Natural killer cell (primary cell): Measurements from ENCODE around the gene SDF2L1. TPM values are rescaled to one million over a fixed set of nuclear protein-coding genes. Genes with fewer than 3 reads are reported as not detected.
"Not testable (repeated sequence)": the region's sequence is repeated elsewhere in the genome, so short reads cannot be mapped to it uniquely, and the experiment has no call there.

Experiments used
- ATAC-seq, 3 donors: fragments of 150-1000 bp in 2 of 3; fragments of 200-7000 bp in 1 of 3; cut with Tn5 transposase; 1 replicate in 1 of 3; 2 replicates in 2 of 3; pipeline ENCODE4 v1.10.0; 2021; ENCODE audit warnings: mild to moderate bottlenecking in 2 of 3, moderate library complexity in 2 of 3
- DNase-seq, 2 donors: peaks; one replicate each; pipeline versions ENCODE4 v3.0.0 to v3.0.0-alpha.2; 2013 to 2021; ENCODE audit warnings: mixed read lengths in 1 of 2
- H3K27ac ChIP-seq: one replicate; pipeline ENCODE4 v1.5.1; 2013; ENCODE audit warnings: mild to moderate bottlenecking, low read length
- H3K27me3 ChIP-seq: one replicate; pipeline ENCODE4 v1.6.1; 2013; ENCODE audit warnings: low read length; ENCODE audit not compliant: control insufficient read depth, insufficient read depth
- H3K36me3 ChIP-seq: one replicate; pipeline ENCODE4 v1.6.1; 2013; ENCODE audit warnings: low read length; ENCODE audit not compliant: control insufficient read depth, insufficient read depth
- H3K4me1 ChIP-seq: one replicate; pipeline ENCODE4 v1.6.1; 2013; ENCODE audit warnings: low read length; ENCODE audit not compliant: control insufficient read depth, insufficient read depth
- H3K4me3 ChIP-seq: one replicate; pipeline ENCODE4 v1.5.1; 2013; ENCODE audit warnings: low read length
- H3K9me3 ChIP-seq: one replicate; pipeline ENCODE4 v1.6.1; 2013; ENCODE audit warnings: low read length; ENCODE audit not compliant: control insufficient read depth, insufficient read depth
- H3K27ac Mint-ChIP-seq, 2 donors: one replicate each; pipeline ENCODE4 v1.8.0; 2022; ENCODE audit warnings: mild to moderate bottlenecking in 2 of 2, mixed read lengths in 2 of 2, moderate library complexity in 1 of 2
- H3K27me3 Mint-ChIP-seq, 2 donors: one replicate each; pipeline ENCODE4 v1.8.0; 2022; ENCODE audit warnings: low read depth in 2 of 2, mixed read lengths in 2 of 2
- H3K36me3 Mint-ChIP-seq: one replicate; pipeline ENCODE4 v1.8.0; 2022; ENCODE audit warnings: mixed read lengths
- H3K4me1 Mint-ChIP-seq, 2 donors: one replicate each; pipeline ENCODE4 v1.8.0; 2022; ENCODE audit warnings: mixed read lengths in 2 of 2
- H3K4me3 Mint-ChIP-seq: one replicate; pipeline ENCODE4 v1.8.0; 2022; ENCODE audit warnings: mild to moderate bottlenecking, moderate library complexity, mixed read lengths
- H3K9me3 Mint-ChIP-seq, 2 donors: one replicate each; pipeline ENCODE4 v1.8.0; 2022; ENCODE audit warnings: mixed read lengths in 2 of 2
- WGBS: methylation state at CpG from one replicate; pipeline ENCODE4 v1.1.7; 2013; ENCODE audit warnings: missing lambda C conversion rate; ENCODE audit not compliant: insufficient coverage; 5-methylcytosine and 5-hydroxymethylcytosine counted together
- intact Hi-C: fragments of 100-400 bp; cut with micrococcal nuclease; formaldehyde crosslinking; loops from one replicate; pipeline ENCODE4 v1.14.2; 2022
- total RNA-seq, 4 donors: library from RNA; stranded (reverse); fragments of 120-200 nt in 1 of 4; gene quantifications; one replicate each; pipeline versions ENCODE4 v1.2.3 to v1.2.4, GENCODE V29; 2013 to 2022
- TF ChIP-seq, protein P1 (sequence below): fragments of 200-600 bp; IDR thresholded peaks from one replicate; pipeline ENCODE4 v1.8.0; 2022; ENCODE audit warnings: antibody characterized with exemption

SDF2L1 gene
- total RNA-seq, 3 donors from 2014 or later (not counting 1 experiment from before 2014, with no cell fraction given) = 38.3 to 55.8 (median 40.3) TPM

DNA sequence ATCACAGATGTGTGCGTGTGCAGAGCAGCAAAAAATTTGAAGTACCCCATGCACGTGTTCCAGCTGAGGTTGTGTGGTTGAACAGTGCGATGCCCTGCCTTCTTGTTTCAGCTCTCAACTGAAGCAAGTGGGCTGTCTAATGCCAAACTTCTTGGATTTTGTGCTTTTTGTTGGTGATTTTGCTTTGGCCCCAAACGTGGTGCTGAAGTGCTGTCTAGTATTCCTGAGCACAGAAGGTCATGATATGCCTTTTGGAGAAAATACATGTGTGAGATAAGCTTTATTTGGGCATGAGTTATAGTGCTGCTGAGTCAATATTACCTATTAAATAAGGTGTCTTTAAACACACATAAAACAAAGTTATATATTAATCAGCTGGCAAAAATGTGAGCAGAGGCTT lies 26.4 kb upstream of the SDF2L1 start:
- Histone ChIP-seq H3K9me3 (no peaks in the 10 kb centered on the region), H3K36me3 (peaks cover 28% of the 10 kb centered on the region), H3K4me1 (peaks cover 11% of the 10 kb centered on the region), H3K4me3 (no peak overlapping the region), H3K27ac (no peak overlapping the region), H3K27me3 (no peaks in the 10 kb centered on the region)
- no peaks in the 10 kb centered on the region for H3K27me3 Mint-ChIP-seq
- peaks cover 31 to 42% of the 10 kb centered on the region in 2 donors for H3K4me1 Mint-ChIP-seq
- no peaks in the 10 kb centered on the region for H3K9me3 Mint-ChIP-seq
- H3K27ac Mint-ChIP-seq = peak overlapping the region in 1 of 2 donors; percentile 62
- no peak overlapping the region for H3K4me3 Mint-ChIP-seq
- no peaks in the 10 kb centered on the region for H3K36me3 Mint-ChIP-seq
- TF ChIP-seq, protein P1, sequence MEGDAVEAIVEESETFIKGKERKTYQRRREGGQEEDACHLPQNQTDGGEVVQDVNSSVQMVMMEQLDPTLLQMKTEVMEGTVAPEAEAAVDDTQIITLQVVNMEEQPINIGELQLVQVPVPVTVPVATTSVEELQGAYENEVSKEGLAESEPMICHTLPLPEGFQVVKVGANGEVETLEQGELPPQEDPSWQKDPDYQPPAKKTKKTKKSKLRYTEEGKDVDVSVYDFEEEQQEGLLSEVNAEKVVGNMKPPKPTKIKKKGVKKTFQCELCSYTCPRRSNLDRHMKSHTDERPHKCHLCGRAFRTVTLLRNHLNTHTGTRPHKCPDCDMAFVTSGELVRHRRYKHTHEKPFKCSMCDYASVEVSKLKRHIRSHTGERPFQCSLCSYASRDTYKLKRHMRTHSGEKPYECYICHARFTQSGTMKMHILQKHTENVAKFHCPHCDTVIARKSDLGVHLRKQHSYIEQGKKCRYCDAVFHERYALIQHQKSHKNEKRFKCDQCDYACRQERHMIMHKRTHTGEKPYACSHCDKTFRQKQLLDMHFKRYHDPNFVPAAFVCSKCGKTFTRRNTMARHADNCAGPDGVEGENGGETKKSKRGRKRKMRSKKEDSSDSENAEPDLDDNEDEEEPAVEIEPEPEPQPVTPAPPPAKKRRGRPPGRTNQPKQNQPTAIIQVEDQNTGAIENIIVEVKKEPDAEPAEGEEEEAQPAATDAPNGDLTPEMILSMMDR = no peak
- DNase-seq (no peak), ATAC-seq (no peak)
- intact Hi-C loops = no loop called here
- WGBS = 90% methylated on average over 4 of the region's 4 CpGs

DNA sequence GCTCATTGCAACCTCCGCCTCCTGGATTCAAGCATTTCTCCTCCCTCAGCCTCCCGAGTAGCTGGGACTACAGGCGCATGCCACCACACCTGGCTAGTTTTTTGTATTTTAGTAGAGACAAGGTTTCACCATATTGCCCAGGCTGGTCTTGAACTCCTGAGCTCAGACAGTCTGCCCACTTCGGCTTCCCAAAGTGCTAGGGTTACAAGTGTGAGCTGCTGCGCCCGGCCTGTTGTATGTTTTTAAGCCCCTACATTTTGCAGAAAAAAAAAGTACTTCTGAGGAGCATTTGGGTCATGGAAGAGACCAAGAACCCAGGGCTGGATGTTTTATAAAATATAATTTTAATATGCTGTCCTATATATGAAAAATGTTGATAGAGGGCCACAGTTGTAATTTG lies 24.8 kb upstream of the SDF2L1 start:
- H3K9me3 ChIP-seq, H3K9me3 Mint-ChIP-seq, H3K4me3 Mint-ChIP-seq, H3K4me3 ChIP-seq, H3K27ac ChIP-seq, intact Hi-C loops, ATAC-seq, H3K36me3 Mint-ChIP-seq, DNase-seq, H3K27me3 ChIP-seq, H3K27me3 Mint-ChIP-seq: not testable (repeated sequence)
- 100% methylated on average over 6 of the region's 6 CpGs for WGBS
- peaks cover 20 to 45% of the 10 kb centered on the region in 2 donors for H3K4me1 Mint-ChIP-seq
- H3K27ac Mint-ChIP-seq = peak overlapping the region in 1 of 2 donors; percentile 60
- peaks cover 11% of the 10 kb centered on the region for H3K4me1 ChIP-seq
- peaks cover 22% of the 10 kb centered on the region for H3K36me3 ChIP-seq

DNA sequence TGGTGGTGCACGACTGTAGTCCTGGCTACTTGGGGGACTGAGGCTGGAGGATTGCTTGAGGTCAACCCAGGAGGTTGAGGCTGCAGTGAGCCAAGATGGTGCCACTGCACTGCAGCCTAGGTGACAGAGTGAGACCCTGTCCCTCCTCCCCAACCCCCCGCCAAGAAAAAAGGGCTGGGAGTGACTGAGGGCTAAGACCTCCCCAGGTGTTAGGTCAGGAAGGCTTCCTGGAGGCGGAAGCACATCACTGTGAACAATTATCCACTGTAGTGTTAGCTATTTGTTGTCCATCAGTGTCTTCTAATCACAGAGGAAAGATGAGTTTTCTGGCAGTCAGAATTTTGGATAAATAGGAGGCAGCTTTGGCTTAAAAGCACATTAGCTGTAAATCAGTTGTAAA lies 21.1 kb upstream of the SDF2L1 start:
- TF ChIP-seq, protein P1 = no peak
- H3K9me3 ChIP-seq = no peaks in the 10 kb centered on the region
- no peaks in the 10 kb centered on the region for H3K9me3 Mint-ChIP-seq
- H3K4me1 Mint-ChIP-seq = peaks cover 15 to 48% of the 10 kb centered on the region in 2 donors
- peaks cover 10% of the 10 kb centered on the region for H3K4me1 ChIP-seq
- peak overlapping the region in 1 of 2 donors; percentile 50 for H3K27ac Mint-ChIP-seq
- ATAC-seq (no peak), DNase-seq (no peak)
- H3K27me3 Mint-ChIP-seq = no peaks in the 10 kb centered on the region
- H3K36me3 ChIP-seq = peaks cover 23% of the 10 kb centered on the region
- H3K4me3 Mint-ChIP-seq = no peak overlapping the region
- H3K4me3 ChIP-seq = no peak overlapping the region
- H3K36me3 Mint-ChIP-seq = no peaks in the 10 kb centered on the region
- H3K27ac ChIP-seq = no peak overlapping the region
- WGBS = 100% methylated on average over 2 of the region's 3 CpGs
- H3K27me3 ChIP-seq = no peaks in the 10 kb centered on the region
- intact Hi-C loops = no loop called here

DNA sequence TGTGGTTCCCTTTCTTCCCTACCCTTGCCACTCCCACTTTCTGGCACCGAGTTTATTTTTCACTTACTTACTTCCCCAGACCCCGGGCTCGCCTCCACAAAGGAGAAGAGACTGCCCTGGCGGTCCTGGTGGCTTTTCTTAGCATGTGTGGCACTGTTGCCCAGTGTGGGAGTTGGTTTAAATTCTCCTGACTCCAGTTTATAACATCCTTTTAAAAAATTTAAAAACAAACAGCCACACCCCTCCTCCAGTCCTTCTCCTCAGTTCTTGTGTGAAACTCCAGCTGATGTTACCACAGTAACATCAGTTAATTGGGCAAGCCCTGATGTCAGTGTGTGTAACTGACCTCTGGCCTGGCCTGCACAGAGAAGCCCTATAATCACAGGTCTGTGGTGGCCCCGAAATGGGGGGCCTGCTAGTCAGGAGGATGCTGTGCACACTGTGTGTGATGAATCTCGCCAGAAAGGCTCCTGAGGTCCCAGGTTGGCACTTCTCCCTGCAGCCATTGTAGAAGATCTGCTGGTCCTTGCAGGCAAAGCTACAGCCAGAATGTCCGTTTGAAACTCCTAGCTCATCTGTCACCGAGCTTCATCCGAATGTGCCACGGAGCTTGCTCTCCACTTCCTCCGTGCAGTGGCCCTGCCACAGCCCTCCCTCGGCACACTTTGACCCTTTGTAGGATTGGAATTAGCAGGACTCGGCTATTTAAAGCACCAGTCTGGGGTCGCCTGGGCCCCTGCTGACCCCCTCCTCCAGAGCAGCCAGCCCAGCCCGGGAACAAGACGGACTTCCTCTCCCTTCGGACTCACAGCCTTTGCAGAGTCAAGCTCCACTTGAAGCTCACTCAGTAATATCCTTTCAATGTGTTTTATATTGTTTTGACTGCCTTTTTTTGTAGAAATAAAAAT lies 19.8 kb upstream of the SDF2L1 start:
- H3K4me1 ChIP-seq = peaks cover 22% of the 10 kb centered on the region
- Mint-ChIP-seq H3K36me3 (no peaks in the 10 kb centered on the region), H3K4me1 (peaks cover 21 to 54% of the 10 kb centered on the region in 2 donors), H3K9me3 (no peaks in the 10 kb centered on the region), H3K27me3 (no peaks in the 10 kb centered on the region), H3K27ac (peak overlapping the region; percentile 49 to 50), H3K4me3 (no peak overlapping the region)
- TF ChIP-seq, protein P1 = no peak
- no peak overlapping the region for H3K27ac ChIP-seq
- WGBS = 78% methylated on average over 16 of the region's 17 CpGs
- peaks cover 34% of the 10 kb centered on the region for H3K36me3 ChIP-seq
- no peaks in the 10 kb centered on the region for H3K9me3 ChIP-seq
- ATAC-seq (no peak), DNase-seq (no peak)
- no peaks in the 10 kb centered on the region for H3K27me3 ChIP-seq
- intact Hi-C loops = no loop called here
- H3K4me3 ChIP-seq = no peak overlapping the region
